Chondrocyte (in vitro differentiated cells): ENCODE measurements around the gene UBE2O. TPM values are rescaled to one million over a fixed set of nuclear protein-coding genes. Genes with fewer than 3 reads are reported as not detected.

Experiments
- DNase-seq: peaks from one replicate; pipeline ENCODE4 v3.0.0; 2021; ENCODE audit warnings: mixed read lengths, low spot score
- H3K27ac Mint-ChIP-seq: one replicate; pipeline ENCODE4 v1.8.0; 2021; ENCODE audit warnings: mild to moderate bottlenecking, moderate library complexity, mixed read lengths; ENCODE audit not compliant: unreplicated experiment
- H3K27me3 Mint-ChIP-seq: 2 replicates; pipeline ENCODE4 v1.8.0; 2021; ENCODE audit warnings: low read depth, mixed read lengths
- H3K36me3 Mint-ChIP-seq: 2 replicates; pipeline ENCODE4 v1.8.0; 2021; ENCODE audit warnings: low read depth, mixed read lengths
- H3K4me1 Mint-ChIP-seq: 2 replicates; pipeline ENCODE4 v1.8.0; 2021; ENCODE audit warnings: low read depth, mild to moderate bottlenecking, mixed read lengths
- H3K4me3 Mint-ChIP-seq: one replicate; pipeline ENCODE4 v1.8.0; 2021; ENCODE audit warnings: mild to moderate bottlenecking, moderate library complexity, mixed read lengths; ENCODE audit not compliant: unreplicated experiment
- H3K9me3 Mint-ChIP-seq: 2 replicates; pipeline ENCODE4 v1.8.0; 2021; ENCODE audit warnings: low read depth, mixed read lengths
- CTCF ChIP-seq: fragments of 200-600 bp; sonication (generic); IDR thresholded peaks from 2 replicates; pipeline ENCODE4 v1.5.0; 2021; ENCODE audit warnings: antibody characterized with exemption, mild to moderate bottlenecking, moderate library complexity
- total RNA-seq: library from RNA; stranded (reverse); gene quantifications from 3 replicates; pipeline ENCODE4 v1.2.1, GENCODE V29; 2021

The UBE2O gene
- total RNA-seq, 1 donor from 2014 or later, result 22.1 TPM

GRCh38 chr17:76376318-76377133, 76.4 kb downstream of the UBE2O start:
- Mint-ChIP-seq H3K9me3 (no peaks in the 10 kb centered on the region), H3K4me3 (no peak overlapping the region), H3K4me1 (peaks cover 12% of the 10 kb centered on the region), H3K27ac (no peak overlapping the region), H3K27me3 (no peaks in the 10 kb centered on the region), H3K36me3 (peaks cover 2% of the 10 kb centered on the region)
- no peak for DNase-seq
- no peak for TF ChIP-seq CTCF

GRCh38 chr17:76371656-76372628, 81.0 kb downstream of the UBE2O start:
- no peaks in the 10 kb centered on the region for H3K9me3 Mint-ChIP-seq
- no peak for TF ChIP-seq CTCF
- peaks cover 41% of the 10 kb centered on the region for H3K4me1 Mint-ChIP-seq
- no peaks in the 10 kb centered on the region for H3K36me3 Mint-ChIP-seq
- H3K27me3 Mint-ChIP-seq, result no peaks in the 10 kb centered on the region
- DNase-seq, result no peak
- H3K4me3 Mint-ChIP-seq, result no peak overlapping the region
- no peak overlapping the region for H3K27ac Mint-ChIP-seq

GRCh38 chr17:76370261-76370993, 82.5 kb downstream of the UBE2O start:
- no peak for DNase-seq
- no peaks in the 10 kb centered on the region for H3K36me3 Mint-ChIP-seq
- H3K9me3 Mint-ChIP-seq, result no peaks in the 10 kb centered on the region
- peak; percentile 77 for TF ChIP-seq CTCF
- H3K27me3 Mint-ChIP-seq, result no peaks in the 10 kb centered on the region
- peak overlapping the region; percentile 83 for H3K27ac Mint-ChIP-seq
- H3K4me3 Mint-ChIP-seq, result no peak overlapping the region
- H3K4me1 Mint-ChIP-seq, result peaks cover 34% of the 10 kb centered on the region

GRCh38 chr17:76369804-76370203, 83.1 kb downstream of the UBE2O start:
- Mint-ChIP-seq H3K36me3 (no peaks in the 10 kb centered on the region), H3K27ac (peak overlapping the region; percentile 83), H3K9me3 (no peaks in the 10 kb centered on the region), H3K4me3 (no peak overlapping the region), H3K4me1 (peaks cover 34% of the 10 kb centered on the region), H3K27me3 (no peaks in the 10 kb centered on the region)
- TF ChIP-seq CTCF, result no peak
- DNase-seq, result no peak
